Activated CD4-positive, alpha-beta T cell treated with anti-CD3 and anti-CD28 coated beads for 4 hours (primary cell): ENCODE results near the gene AOC3.
"Not testable (repeated sequence)": the region's sequence is repeated elsewhere in the genome, so short reads cannot be mapped to it uniquely, and the experiment has no call there.

Experiments used
- DNase-seq, 2 donors: peaks; one replicate each; pipeline ENCODE4 v3.0.0-alpha.2; 2020

The AOC3 gene

DNA sequence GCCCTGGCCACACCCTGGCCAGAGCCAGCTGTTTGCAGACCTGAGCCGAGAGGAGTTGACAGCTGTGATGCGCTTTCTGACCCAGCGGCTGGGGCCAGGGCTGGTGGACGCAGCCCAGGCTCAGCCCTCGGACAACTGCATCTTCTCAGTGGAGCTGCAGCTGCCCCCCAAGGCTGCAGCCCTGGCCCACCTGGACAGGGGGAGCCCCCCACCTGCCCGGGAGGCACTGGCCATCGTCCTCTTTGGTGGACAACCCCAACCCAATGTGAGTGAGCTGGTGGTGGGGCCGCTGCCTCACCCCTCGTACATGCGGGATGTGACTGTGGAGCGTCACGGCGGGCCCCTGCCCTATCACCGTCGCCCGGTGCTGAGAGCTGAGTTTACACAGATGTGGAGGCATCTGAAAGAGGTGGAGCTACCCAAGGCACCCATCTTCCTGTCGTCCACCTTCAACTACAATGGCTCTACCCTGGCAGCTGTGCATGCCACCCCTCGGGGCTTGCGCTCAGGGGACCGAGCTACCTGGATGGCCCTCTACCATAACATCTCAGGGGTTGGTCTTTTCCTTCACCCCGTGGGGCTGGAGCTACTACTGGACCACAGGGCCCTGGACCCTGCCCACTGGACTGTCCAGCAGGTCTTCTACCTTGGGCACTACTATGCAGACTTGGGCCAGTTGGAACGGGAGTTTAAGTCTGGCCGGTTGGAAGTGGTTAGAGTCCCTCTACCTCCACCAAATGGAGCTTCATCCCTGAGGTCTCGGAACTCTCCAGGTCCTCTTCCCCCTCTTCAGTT is 6.0 kb upstream of the AOC3 start:
- DNase-seq = no peak

DNA sequence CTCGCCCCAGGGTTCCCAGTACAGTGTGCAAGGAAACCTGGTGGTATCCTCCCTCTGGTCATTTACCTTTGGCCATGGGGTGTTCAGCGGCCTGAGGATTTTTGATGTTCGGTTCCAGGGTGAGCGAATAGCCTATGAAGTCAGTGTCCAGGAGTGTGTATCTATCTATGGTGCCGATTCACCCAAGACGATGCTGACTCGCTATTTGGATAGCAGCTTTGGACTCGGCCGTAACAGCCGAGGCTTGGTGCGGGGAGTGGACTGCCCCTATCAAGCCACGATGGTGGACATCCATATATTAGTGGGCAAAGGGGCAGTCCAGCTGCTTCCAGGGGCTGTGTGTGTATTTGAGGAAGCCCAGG is 5.5 kb upstream of the AOC3 start:
- DNase-seq = no peak

- no peak for DNase-seq
Measured at GRCh38 chr17:42845918-42846593, 4.9 kb upstream of the AOC3 start.

GRCh38 chr17:42846594-42847280 is 4.3 kb upstream of the AOC3 start:
- DNase-seq = no peak

DNA sequence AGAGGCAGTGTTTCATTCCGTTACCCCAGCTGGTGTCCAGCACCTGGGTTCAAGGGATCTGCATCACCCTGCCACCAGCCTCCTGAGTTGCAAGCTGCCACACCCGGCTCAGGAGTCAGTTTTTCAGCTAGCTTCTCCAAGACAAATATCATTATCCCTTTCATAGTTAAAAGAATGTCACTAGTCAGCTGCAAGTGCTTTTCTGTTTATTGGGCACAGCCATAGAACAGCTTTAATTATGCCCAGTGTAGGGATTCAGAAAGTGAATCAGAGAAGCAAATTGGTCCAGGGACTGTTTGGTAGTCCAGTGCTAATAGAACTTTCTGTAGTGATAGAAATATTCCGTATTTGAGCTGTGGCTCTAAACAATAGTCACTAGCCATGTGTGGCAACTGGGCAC is 2.9 kb upstream of the AOC3 start:
- no peak for DNase-seq

DNA sequence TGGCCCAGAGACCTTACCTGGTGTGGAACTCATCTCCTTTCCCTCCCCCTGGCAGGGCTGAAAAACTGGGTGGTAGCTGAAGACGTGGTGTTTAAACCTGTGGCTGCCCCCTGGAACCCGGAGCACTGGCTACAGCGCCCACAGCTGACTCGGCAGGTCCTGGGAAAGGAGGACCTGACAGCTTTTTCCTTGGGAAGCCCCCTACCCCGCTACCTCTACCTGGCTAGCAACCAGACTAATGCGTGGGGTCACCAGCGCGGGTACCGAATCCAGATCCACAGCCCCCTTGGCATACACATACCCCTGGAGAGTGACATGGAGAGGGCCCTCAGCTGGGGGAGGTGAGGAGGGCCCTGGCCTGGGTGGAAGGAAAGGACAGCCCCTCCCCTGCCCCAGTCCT is 2.0 kb upstream of the AOC3 start:
- DNase-seq = no peak

DNA sequence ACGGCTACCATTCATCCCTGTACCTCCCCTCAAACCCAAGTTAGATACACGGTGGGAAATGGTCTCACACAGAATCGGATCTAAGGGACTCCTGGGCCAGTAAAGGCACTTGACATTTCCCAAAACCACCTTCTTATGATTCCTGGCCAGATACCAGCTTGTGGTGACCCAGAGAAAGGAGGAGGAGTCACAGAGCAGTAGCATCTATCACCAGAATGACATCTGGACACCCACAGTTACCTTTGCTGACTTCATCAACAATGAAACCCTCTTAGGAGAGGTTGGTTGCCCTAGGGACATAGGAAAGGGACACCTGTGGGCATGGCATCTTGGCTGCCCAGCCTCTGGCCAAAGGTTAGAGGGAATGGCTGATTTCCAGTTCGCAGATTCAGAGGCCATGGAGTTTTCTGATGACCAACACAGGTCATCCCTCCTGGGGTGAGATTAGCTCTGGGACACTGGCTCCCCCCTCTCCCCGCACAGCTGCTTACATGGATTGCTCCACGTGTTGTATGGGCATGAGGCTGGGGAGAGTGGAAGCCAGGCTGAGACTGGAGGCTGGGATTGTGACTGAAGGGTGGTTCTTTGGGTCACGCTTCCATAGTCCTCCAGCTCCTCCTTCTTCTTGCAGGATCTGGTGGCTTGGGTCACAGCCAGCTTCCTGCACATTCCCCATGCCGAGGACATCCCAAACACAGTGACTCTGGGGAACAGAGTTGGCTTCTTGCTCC is 1.4 kb upstream of the AOC3 start:
- no peak for DNase-seq

DNA sequence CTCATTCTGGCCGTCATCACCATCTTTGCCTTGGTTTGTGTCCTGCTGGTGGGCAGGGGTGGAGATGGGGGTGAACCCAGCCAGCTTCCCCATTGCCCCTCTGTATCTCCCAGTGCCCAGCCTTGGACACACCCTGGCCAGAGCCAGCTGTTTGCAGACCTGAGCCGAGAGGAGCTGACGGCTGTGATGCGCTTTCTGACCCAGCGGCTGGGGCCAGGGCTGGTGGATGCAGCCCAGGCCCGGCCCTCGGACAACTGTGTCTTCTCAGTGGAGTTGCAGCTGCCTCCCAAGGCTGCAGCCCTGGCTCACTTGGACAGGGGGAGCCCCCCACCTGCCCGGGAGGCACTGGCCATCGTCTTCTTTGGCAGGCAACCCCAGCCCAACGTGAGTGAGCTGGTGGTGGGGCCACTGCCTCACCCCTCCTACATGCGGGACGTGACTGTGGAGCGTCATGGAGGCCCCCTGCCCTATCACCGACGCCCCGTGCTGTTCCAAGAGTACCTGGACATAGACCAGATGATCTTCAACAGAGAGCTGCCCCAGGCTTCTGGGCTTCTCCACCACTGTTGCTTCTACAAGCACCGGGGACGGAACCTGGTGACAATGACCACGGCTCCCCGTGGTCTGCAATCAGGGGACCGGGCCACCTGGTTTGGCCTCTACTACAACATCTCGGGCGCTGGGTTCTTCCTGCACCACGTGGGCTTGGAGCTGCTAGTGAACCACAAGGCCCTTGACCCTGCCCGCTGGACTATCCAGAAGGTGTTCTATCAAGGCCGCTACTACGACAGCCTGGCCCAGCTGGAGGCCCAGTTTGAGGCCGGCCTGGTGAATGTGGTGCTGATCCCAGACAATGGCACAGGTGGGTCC is 607 bp downstream of the AOC3 start:
- DNase-seq = not testable (repeated sequence)

DNA sequence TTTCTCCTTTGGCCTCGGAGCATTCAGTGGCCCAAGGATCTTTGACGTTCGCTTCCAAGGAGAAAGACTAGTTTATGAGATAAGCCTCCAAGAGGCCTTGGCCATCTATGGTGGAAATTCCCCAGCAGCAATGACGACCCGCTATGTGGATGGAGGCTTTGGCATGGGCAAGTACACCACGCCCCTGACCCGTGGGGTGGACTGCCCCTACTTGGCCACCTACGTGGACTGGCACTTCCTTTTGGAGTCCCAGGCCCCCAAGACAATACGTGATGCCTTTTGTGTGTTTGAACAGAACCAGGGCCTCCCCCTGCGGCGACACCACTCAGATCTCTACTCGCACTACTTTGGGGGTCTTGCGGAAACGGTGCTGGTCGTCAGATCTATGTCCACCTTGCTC is 1.4 kb downstream of the AOC3 start:
- no peak for DNase-seq

DNA sequence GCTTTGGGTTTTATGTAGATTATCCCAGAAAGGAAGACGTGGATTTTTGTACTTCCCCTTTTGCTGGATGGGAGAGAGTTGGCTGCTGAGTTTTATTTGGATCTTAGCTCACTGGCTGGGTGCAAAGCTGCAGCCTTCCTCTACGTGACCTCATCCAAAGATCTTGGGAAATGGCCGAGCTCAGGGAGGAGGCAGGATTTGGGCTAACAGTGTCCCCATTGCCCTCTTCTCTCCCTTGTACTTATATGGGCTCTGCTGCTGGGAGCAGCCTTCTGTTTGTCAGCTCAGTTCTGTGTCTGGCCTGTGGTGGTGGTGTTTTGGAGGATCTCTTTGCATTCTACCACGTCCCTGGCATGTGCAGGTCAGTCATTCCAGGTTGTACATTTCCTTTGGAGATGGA is 2.0 kb downstream of the AOC3 start:
- no peak for DNase-seq

DNA sequence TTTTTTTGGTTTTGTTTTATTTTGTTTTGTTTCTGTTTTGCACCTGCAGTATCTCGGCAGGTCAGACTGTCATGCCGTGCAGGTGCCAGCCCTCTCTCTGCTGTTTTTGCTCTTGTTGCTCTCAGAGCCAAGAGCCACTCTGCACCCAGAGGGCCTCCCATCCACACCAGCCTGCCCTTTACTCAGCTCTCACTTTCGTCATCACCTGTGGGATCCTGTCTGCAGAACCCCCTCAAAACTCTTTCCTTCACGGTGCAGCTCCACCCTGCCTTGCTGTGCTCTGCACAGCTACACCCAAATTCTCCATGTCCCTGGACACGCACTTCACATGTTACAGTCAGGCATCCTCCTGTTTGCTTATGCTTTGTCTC is 2.6 kb downstream of the AOC3 start:
- no peak for DNase-seq

- no peak for DNase-seq
Measured at GRCh38 chr17:42853968-42854790, 3.2 kb downstream of the AOC3 start.

DNA sequence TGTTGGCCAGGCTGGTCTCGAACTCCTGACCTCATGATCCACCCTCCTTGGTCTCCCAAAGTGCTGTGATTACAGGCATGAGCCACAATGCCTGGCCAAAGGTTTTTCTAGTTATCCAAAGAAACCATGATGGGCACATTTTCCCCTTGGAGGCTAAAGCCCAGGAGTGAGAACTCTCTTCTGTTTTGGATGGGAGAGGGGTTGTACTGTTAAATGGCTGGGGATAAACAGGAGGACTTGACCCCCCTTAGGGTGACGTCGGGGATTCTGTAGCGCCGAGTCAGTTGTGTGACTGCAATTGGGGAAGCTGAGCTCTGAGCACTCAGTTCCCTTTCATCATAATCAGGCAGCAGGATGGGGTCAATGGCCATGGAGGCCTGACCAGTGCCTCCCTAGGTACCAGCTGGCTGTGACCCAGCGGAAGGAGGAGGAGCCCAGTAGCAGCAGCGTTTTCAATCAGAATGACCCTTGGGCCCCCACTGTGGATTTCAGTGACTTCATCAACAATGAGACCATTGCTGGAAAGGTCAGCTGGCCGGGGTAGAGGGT is 4.1 kb downstream of the AOC3 start:
- no peak for DNase-seq

DNA sequence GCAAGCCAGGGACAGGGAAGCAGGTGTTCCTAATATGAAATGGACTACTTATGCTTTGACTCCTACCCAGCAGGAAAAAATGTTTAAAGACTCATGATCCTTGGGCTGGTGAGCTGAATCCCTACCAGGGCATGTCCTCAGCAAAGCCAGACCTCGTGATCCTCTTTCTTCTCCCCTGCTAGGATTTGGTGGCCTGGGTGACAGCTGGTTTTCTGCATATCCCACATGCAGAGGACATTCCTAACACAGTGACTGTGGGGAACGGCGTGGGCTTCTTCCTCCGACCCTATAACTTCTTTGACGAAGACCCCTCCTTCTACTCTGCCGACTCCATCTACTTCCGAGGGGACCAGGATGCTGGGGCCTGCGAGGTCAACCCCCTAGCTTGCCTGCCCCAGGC is 5.1 kb downstream of the AOC3 start:
- not testable (repeated sequence) for DNase-seq

GRCh38 chr17:42856516-42856915 is 5.5 kb downstream of the AOC3 start:
- not testable (repeated sequence) for DNase-seq

DNA sequence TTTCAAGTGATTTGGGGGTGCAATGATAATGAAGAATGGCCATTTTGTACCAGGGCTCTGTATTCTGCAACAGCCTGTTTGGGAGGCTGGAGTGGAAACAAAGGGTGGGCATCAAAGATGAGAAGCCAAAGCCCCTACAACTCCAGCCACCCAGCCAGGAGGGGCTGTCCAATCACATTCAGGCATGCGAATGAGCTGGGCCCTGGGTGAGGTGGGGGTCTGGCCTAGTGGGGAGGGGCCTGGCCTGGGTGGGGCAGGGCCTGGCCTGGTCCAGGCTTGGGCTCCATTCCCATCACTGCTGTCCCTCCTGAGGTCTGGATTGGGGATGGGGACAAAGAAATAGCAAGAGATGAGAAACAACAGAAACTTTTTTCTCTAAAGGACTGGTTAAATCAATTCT is 6.4 kb downstream of the AOC3 start:
- no peak for DNase-seq

DNA sequence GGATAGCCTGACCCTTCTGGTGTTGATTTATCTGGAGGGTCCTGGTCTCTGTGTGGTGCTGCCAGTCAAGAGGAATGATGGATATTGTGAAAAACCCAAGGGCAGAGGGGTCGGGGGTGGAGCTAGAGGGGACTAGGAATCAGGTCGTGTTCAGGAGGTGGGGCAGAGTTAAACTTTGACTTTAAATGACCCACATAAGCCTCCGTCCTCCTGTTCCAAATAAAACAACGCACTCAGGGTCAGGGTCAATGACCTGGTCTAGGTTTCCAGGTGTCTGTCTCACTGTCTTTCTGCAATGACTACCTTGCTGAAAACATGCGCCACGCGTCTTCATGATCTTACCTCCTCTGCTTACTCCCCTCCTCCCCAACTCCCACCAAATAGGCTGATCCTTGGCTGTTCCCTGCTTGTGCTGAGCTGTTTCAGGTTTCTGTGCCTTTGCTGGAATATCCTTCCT is 14.7 kb downstream of the AOC3 start:
- no peak for DNase-seq

DNA sequence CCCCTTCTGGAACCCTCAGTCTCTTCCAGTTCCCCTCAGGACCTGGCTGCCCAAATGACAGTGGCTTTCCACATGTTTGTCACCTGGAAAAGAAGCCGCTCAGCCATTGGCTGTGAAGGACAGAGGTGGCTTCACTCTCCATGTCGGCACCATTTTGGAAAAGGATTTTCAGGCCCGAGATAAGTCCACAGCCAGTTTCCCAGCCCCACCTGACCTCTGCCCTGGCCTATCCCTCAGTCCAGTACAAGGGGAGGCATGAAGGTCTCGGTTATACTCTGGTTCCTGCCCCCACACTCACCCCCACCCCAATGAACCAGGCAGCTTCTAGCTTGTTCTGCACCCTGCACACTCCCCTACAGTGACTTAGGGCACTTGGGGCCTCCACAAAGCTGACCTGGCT is 15.2 kb downstream of the AOC3 start:
- DNase-seq = no peak

DNA sequence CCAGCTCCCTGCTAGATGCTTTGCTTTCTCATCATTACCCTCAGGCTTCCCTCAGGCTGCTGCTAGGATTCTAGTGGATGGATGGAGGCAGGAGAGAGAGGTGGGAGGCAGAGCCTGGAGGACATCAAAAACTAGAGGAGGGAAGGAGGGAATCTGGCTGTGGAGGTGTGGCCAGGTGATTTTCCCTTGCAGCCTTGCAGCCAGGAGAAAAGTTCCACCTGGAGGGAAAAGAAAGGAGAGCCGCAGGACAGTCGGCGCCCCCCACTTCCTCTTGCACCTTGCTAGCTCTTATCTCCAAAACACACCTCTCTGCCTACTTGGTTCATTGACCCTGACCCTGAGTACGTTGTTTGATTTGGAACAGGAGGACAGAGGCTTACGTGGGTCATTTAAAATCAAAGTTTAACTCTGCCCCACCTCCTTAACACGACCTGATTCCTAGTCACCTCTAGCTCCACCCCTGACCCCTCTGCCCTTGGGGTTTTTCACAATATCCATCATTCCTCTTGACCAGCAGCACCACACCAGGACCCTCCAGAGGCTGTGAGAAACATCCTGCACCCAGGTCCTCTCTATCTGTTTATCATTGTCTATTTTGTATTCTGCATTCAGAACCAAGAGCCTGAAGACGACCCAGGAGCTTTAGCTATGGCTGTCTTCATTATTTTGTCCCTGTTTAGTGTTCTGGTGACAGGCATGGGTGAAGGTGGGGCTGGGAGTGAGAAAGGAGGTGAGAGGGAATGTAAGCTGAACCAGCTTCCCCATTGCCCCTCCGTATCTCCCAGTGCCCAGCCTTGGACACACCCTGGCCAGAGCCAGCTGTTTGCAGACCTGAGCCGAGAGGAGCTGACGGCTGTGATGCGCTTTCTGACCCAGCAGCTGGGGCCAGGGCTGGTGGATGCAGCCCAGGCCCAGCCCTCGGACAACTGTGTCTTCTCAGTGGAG is 15.9 kb downstream of the AOC3 start:
- no peak for DNase-seq

DNA sequence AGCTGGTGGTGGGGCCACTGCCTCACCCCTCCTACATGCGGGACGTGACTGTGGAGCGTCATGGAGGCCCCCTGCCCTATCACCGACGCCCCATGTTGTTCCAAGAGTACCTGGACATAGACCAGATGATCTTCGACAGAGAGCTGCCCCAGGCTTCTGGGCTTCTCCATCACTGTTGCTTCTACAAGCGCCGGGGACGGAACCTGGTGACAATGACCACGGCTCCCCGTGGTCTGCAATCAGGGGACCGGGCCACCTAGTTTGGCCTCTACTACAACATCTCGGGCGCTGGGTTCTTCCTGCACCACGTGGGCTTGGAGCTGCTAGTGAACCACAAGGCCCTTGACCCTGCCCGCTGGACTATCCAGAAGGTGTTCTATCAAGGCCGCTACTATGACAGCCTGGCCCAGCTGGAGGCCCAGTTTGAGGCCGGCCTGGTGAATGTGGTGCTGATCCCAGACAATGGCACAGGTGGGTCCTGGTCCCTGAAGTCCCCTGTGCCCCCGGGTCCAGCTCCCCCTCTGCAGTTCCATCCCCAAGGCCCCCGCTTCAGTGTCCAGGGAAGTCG is 16.8 kb downstream of the AOC3 start:
- not testable (repeated sequence) for DNase-seq
